Lower leg skin (tissue), 3 donors: Measurements from ENCODE around the gene SLC22A23.

Experiments
- POLR2A ChIP-seq, 2 donors: fragments of 450-650 bp; IDR thresholded peaks; one replicate each; pipeline ENCODE4 v1.6.1; 2016 to 2017; ENCODE audit warnings: antibody characterized with exemption in 2 of 2, mild to moderate bottlenecking in 1 of 2, moderate library complexity in 1 of 2
- TF ChIP-seq, protein P1 (sequence below), 3 donors: fragments of 450-650 bp; IDR thresholded peaks; one replicate each; pipeline ENCODE4 v1.5.1; 2016; ENCODE audit warnings: antibody characterized with exemption in 3 of 3, mild to moderate bottlenecking in 3 of 3, moderate library complexity in 2 of 3

DNA sequence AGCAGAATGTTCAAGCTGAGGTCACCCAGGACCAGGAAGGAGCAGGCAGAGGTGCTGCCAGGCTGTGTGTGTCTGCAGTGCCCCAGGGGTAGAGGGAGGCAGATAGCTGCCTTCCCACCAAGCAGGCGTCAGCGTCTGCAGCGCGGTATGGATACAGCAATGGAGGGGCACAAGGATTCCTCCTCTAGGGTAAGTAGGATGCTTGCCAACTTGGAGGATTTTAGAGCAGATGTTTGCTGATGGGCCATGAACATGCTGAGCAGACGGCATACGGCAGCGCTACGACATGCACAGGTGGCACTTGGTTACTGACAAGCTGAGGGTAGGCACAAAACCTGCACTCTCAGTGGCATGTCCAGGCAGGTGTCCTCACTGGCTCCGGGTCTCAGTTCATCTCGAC is 150.0 kb downstream of the SLC22A23 start:
- TF ChIP-seq, protein P1, sequence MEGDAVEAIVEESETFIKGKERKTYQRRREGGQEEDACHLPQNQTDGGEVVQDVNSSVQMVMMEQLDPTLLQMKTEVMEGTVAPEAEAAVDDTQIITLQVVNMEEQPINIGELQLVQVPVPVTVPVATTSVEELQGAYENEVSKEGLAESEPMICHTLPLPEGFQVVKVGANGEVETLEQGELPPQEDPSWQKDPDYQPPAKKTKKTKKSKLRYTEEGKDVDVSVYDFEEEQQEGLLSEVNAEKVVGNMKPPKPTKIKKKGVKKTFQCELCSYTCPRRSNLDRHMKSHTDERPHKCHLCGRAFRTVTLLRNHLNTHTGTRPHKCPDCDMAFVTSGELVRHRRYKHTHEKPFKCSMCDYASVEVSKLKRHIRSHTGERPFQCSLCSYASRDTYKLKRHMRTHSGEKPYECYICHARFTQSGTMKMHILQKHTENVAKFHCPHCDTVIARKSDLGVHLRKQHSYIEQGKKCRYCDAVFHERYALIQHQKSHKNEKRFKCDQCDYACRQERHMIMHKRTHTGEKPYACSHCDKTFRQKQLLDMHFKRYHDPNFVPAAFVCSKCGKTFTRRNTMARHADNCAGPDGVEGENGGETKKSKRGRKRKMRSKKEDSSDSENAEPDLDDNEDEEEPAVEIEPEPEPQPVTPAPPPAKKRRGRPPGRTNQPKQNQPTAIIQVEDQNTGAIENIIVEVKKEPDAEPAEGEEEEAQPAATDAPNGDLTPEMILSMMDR (IDR thresholded peaks at IDR 0.05), result no peak
- TF ChIP-seq POLR2A (IDR thresholded peaks at IDR 0.05), result no peak
